ENCODE results near the gene STMN1.

The STMN1 gene

DNA sequence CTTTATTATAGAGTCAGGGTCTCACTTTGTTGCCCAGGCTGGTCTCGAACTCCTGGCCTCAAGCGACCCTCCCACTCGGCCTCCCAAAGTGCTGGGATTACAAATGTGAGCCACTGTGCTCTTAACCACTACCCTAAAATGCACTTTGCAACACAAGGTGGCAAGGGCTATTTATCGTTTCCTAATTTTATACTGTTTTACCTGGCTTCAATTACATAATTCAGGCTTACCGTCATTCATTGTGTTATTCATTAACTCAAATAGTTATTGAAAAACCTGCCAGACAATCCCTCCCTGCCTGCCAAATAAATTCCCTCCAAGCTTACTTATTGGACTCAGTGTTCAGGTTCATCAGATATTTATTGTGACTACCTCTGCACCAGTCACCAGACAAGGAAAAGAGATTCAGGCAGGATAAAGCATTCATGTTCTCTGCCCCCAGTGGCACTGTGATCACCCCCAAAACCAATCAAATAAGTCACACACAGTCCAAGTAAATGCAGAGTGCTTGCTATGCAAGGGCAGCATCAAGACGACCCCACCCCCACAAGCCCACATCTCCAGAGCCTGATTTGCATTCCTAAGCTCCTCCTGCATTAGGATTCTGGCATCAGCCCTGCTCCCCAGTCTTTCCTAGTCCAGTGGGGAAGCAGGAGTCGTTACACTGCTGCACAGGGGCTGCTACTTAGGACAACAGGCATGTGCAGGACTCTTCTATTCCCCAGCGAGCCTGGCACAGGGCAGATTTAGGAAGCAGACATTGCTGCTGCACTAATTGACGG, 38.8 kb downstream of the STMN1 start:
- no peak for DNase-seq

DNA sequence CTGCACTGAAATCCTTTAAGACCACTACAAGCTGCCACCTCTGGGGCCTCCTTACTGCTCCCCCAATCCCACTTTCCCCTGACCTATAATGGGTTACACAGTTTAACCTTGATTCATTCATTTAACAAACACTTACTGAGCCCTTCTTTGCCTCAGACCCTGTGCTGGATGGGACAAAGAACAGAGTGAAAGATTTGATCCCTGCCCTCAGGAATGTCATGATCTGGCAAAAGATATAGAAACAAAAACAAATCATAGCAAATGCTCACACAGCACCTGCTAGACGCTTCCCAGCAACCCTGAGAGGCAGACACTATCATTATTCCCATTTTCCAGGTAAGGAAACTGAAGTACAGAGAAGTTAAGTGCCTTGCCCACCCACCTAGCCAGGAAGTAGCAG, 39.9 kb downstream of the STMN1 start:
- no peak for DNase-seq

DNA sequence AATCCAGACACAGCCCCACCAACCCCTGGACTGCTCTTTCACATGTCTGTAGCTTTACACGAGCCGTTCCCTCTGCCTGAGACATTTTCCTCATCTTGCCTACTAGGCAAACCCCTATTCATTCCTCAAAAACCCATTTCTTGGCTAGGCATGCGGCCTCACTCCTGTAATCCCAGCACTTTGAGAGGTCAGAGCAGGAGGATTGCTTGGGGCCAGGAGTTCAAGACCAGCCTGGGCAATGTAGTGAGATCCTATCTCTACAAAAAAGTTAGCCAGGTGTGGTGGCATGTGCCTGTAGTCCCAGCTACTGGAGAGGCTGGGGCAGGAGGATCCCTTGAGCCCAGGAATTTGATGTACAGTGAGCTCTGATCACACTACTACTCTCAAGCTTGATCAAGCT, 41.8 kb downstream of the STMN1 start:
- no peak for DNase-seq

DNA sequence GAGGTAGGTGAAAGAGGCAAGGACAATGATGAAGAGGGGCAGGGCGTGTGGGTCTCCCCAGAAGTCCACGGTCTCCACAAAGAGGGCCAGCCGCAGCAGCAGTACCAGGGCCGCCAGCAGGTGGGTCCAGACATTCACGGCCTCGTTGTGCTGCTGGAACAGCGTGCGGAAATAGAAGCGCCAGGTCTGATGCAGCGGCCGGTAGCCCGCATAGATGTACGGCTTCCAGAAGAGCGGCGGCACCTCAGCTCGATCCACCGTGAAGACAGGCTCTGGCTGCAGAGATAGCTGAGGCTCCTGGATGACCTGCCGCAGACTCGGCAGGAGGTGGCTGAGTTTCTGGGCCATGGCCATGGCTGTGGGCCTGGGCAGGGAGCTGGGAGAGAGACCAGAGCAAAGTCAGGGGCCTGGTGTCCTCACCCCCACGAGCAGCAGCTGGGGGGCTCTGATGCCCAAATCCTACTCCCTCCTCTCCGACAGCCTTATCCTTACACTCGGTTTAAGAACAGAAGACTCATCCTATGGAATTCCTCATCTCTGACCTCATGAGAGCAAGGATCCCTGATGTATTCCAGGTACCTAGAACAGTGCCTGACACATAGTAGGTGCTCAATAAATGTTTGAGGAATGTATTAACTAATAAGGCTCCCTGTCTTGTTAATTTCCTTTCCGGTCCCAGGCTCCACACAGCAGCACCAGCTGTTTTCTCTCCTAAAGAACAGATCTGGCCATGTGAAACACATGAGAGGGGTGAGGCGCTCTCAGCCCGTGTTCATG, 42.5 kb downstream of the STMN1 start:
- no peak for DNase-seq

DNA sequence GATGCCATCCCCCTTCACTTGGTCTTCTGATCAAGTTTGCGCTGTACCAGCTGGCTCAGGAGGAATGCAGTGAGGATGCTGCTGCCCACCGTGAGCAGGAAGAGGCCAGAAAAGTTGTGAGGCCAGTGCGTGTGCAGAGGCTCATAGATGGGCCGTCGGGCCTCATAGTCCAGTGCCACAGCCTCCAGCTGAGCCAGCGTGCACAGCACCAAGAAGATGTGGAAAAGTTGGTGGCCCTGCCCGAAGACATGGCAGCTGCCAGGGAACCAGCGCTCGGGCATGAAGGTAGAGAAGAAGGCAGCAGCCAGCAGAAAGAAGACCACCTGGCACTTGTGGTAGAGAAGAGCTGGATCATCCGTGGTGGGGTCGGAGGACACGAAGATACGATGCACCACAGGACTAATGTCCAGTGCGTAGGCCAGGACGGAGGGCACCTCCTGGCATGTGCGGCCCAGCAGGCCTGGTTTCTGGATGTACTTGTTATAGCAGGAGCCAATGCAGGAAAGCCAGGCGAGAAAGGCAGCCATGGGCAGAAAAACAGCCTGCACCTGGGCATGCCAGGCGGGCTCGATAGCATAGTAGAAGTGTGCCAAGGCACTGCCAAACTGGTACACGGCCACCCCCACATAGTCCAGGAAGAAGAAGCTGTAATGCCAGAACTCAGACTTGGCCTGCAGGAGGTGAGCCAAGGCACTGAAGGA, 43.3 kb downstream of the STMN1 start:
- no peak for DNase-seq

DNA sequence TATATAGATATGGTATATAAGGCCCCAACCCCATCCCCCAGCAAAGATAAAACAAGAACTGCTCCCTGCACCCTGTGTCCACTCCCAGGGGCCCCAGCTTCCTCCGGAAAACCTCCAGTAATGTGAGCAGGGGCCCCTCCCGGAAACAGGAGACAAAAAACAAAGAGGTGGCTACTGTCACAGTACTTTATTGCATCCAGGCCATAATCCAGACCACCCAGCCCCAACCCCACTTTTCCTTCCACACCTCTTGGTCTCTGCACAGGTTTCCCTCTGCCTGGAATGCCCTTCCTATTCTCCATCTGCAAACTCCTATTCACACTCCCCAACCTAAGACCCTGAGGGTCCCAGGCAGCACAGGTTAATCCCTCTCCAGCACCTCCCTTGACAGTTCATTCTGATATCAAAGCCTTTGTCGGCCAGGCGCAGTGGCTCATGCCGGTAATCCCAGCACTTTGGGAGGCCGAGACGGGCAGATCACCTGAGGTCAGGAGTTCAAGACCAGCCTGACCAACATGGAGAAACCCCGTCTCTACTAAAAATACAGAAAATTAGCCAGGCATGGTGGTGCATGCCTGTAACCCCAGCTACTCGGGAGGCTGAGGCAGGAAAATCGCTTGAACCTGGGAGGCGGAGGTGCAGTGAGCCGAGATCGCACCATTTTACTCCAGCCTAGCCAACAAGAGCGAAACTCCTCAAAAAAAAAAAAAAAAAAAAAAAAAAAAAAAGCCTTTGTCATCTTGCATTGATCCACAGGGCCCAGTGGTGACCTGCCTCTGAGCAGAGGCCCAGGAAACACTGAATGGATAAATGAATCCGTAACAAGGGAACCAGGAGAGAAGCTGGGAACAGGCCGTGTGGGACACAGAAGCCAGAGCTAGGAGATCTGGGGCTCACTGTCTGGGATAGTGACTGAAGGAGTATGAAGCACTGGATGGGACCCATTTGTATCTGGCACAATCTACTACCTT, 44.6 kb downstream of the STMN1 start:
- no peak for DNase-seq

DNA sequence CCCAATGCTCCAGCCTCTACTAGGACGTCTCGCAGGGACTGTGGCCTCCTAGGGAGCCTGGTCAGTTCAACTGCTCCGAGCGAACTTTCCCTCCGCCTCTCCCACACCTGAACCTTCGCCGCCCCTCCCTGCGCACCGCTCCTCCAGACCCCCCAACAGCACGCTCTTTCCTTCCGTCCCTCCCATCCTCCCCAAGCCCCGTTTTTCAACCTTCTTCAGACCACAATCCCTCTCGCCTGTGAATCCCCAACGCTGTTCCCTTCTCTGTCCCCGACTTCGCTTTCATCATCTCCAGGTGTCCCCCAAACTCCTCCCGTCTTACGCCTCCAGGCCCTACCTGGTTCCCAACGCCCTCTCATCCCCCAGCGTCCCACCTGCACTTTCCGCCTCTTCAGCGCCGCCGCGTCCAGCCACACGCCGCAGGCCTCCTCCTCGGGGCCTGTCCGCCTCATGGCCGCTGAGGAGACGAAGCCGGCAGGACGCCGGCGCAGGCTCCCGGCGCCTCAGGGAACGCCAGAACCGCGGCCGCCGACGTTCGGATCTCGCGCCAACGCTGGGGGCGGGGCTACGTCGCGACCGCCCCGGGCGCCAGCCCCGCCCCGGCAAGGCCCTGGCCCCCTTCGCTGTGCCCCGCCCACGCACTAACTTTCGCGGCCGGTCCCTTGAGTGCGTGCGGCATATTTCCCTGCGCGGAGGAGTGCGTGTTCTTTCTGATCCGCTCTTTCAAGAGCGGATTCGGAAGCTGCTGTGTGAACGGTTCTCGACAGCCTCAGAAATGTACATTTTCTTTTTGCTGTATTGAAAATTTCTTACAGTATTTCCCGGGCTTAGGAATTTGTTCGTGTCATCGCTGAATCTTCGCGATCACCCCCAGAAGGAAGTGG, 47.1 kb downstream of the STMN1 start, which contains the start of gene AUNIP:
AUNIP (minus strand) TSS at position 552 of the 884 bp plus-strand sequence; CDS start at position 452, 100 bp downstream.
- peak; percentile 74 for DNase-seq

DNA sequence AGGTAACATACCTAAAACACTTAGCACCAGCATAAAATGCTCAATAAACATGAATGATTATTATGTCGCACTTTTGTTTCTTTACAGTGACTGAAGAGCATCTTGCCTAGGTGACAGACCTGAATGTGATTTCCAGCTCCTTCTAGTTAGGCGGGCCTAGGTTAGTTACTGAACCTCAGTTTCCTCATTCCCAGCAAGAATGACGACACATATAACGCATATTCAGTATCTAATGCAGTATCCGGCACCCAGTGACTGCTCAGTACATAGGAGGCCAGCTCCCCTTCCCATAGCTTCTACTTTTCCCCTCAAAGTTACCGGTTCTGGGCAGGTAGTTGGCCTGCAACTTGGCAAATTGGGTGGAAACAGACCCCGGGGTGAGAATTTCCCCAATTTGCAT, 47.7 kb downstream of the STMN1 start:
- DNase-seq = no peak

DNA sequence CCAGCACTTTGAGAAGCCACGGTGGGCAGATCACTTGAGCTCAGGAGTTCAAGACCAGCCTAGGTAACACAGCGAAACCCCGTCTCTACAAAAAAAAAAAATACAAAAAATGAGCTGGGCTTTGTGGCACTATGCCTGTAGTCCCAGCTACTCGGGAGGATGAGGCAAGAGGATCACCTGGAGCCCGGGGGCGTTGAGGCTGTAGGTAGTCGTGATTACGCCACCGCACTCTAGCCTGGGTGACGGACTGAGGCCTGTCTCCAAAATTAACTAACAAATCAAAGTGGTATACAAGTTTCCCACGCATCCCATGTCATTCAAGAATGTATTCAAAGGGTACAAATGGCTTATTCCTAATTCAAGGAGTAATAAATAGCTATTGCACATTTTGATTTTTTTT, 49.4 kb downstream of the STMN1 start:
- DNase-seq = no peak

DNA sequence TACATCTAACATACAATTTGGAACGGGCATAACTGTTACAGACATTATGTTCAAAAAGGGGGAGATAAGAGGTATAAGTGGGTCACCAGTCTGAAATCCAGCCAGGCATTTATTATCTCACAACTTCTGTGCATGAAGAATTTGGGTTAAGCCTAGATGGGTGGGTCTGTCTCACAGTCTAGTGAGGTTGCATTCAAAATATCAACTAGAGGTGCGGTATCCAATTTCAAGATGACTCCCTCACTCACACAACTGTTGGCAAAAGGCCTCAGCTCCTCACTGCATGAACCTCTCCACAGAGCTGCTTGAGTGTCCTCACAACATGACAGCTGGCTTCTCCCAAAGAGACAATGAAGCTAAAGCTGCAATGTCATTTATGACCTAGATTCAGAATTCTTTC, 51.7 kb downstream of the STMN1 start:
- DNase-seq = peak; percentile 89
